Stimulated activated naive CD8-positive, alpha-beta T cell treated with anti-CD3 and anti-CD28 coated beads, Interleukin-15, amount 100 ng/mL, for 72 hours (primary cell): ENCODE measurements around the gene COL4A6.
"Not testable (repeated sequence)": the region's sequence is repeated elsewhere in the genome, so short reads cannot be mapped to it uniquely, and the experiment has no call there.

ENCODE experiments used
- ATAC-seq: fragments of 150-1000 bp; cut with Tn5 transposase; 2 replicates; pipeline ENCODE4 v1.10.0; 2021; ENCODE audit warnings: mild to moderate bottlenecking, moderate library complexity
- DNase-seq, 2 donors: peaks; one replicate each; pipeline ENCODE4 v3.0.0; 2021 to 2022
- H3K27ac Mint-ChIP-seq, 2 donors: one replicate each; pipeline ENCODE4 v1.8.0; 2022; ENCODE audit warnings: mild to moderate bottlenecking in 2 of 2, mixed read lengths in 2 of 2, moderate library complexity in 2 of 2
- H3K27me3 Mint-ChIP-seq: one replicate; pipeline ENCODE4 v1.8.0; 2022; ENCODE audit warnings: mixed read lengths
- H3K4me1 Mint-ChIP-seq: one replicate; pipeline ENCODE4 v1.8.0; 2022; ENCODE audit warnings: mild to moderate bottlenecking, mixed read lengths
- H3K4me3 Mint-ChIP-seq, 2 donors: one replicate each; pipeline ENCODE4 v1.8.0; 2022; ENCODE audit warnings: mild to moderate bottlenecking in 2 of 2, mixed read lengths in 2 of 2, moderate library complexity in 1 of 2
- H3K9me3 Mint-ChIP-seq, 2 donors: one replicate each; pipeline ENCODE4 v1.8.0; 2022; ENCODE audit warnings: mixed read lengths in 2 of 2

COL4A6 gene

GRCh38 chrX:108426262-108426661 lies 12.0 kb downstream of the COL4A6 start:
- H3K27me3 Mint-ChIP-seq: no peaks in the 10 kb centered on the region

DNA sequence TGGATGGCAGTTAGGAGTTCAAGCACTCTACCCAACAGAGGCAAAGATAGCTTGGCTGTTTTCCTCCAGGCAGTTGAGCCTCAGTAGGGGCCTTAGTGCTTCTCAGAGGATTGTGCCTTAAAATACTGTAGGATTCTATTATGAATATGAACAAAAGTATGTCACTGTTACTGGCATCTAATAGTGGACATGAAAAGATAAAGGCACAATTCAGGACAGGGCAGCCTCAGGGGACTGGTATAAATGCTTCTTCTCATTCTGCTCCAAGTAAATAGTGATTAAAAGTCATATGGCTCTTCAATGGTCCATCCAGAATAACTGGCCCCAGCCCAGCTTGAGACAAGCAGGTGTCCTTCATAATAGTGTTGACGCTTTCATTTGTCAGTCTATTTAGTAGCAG lies 17.7 kb downstream of the COL4A6 start:
- ATAC-seq (no peak), DNase-seq (no peak)
- Mint-ChIP-seq H3K4me1 (no peaks in the 10 kb centered on the region), H3K27ac (no peak overlapping the region), H3K27me3 (no peaks in the 10 kb centered on the region), H3K9me3 (no peaks in the 10 kb centered on the region), H3K4me3 (no peak overlapping the region)

More at GRCh38 chrX:108426262-108426661, 12.0 kb downstream of the COL4A6 start:
- ATAC-seq (no peak), DNase-seq (no peak)
- Mint-ChIP-seq H3K4me1 (no peaks in the 10 kb centered on the region), H3K9me3 (no peaks in the 10 kb centered on the region), H3K27ac (no peak overlapping the region), H3K4me3 (no peak overlapping the region)

GRCh38 chrX:108419401-108419800 lies 18.8 kb downstream of the COL4A6 start:
- H3K27ac Mint-ChIP-seq: no peak overlapping the region
- ATAC-seq: no peak
- no peak for DNase-seq
- H3K9me3 Mint-ChIP-seq: no peaks in the 10 kb centered on the region
- H3K4me1 Mint-ChIP-seq: no peaks in the 10 kb centered on the region
- H3K27me3 Mint-ChIP-seq: no peaks in the 10 kb centered on the region
- no peak overlapping the region for H3K4me3 Mint-ChIP-seq

DNA sequence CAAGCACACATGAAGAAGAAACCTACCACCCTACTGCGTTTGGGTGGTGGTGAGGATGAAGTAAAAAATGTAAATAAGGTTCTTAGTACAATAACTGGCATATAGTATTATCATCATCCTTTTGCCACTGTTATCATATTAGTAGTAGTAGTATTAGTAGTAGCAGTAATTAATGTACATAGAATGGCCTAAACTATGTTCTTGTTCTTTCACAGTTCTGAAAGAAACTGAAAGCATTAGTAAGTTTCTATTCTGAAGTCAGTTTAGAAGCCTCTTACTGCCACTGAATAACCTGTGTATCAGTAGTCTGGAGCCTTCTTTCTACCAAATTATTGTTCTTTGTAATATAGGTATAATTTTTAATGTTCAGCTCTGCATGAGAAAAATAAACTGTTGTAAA lies 21.0 kb downstream of the COL4A6 start:
- Mint-ChIP-seq H3K9me3 (no peaks in the 10 kb centered on the region), H3K4me3 (no peak overlapping the region), H3K27me3 (no peaks in the 10 kb centered on the region), H3K27ac (no peak overlapping the region), H3K4me1 (no peaks in the 10 kb centered on the region)
- DNase-seq (no peak), ATAC-seq (no peak)

DNA sequence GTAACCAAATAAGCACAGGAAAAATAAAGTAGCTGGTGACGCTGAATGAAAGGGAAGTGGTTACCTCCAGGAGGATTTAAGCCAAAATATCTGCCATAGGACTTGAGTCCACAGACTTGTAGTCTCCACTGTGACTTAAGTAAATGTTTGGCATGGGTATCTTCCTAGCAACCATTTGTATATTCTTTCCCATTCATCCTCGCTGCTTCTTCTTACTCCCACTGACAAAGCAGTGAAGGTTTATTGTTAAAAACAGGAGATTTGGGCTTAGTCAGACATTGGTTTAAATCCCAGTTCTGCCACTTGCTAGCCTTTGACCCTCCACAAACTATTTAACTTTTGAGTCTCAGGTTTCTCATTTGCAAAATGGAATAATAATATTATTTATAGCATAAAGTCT lies 22.3 kb downstream of the COL4A6 start:
- Mint-ChIP-seq H3K27me3 (no peaks in the 10 kb centered on the region), H3K9me3 (no peaks in the 10 kb centered on the region), H3K27ac (no peak overlapping the region), H3K4me1 (no peaks in the 10 kb centered on the region), H3K4me3 (no peak overlapping the region)
- ATAC-seq (no peak), DNase-seq (no peak)

GRCh38 chrX:108415146-108415545 lies 23.1 kb downstream of the COL4A6 start:
- ATAC-seq (no peak), DNase-seq (no peak)
- Mint-ChIP-seq H3K4me1 (no peaks in the 10 kb centered on the region), H3K27me3 (no peaks in the 10 kb centered on the region), H3K9me3 (no peaks in the 10 kb centered on the region), H3K4me3 (no peak overlapping the region), H3K27ac (no peak overlapping the region)

DNA sequence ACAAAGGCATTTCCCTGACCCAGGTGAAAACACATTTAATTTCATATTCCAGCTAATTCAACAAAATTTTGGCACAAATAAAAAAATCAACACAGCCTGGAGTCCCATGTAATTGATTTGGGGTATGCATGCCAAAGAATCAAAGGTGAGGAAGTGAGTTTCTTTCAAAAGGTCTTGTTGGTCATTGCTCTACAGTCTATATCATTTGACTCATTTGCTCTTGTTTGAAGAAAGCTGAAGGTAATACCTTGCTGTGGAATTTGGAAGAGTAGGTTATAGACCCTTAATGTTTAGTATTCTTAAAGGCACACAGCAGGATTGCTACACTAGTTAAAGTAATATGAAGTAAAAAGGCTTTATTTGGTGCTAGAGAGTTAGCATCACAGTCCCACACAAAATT lies 25.4 kb downstream of the COL4A6 start:
- no peaks in the 10 kb centered on the region for H3K27me3 Mint-ChIP-seq
- no peak overlapping the region for H3K4me3 Mint-ChIP-seq
- H3K4me1 Mint-ChIP-seq: no peaks in the 10 kb centered on the region
- ATAC-seq (no peak), DNase-seq (no peak)
- no peaks in the 10 kb centered on the region for H3K9me3 Mint-ChIP-seq
- H3K27ac Mint-ChIP-seq: no peak overlapping the region

DNA sequence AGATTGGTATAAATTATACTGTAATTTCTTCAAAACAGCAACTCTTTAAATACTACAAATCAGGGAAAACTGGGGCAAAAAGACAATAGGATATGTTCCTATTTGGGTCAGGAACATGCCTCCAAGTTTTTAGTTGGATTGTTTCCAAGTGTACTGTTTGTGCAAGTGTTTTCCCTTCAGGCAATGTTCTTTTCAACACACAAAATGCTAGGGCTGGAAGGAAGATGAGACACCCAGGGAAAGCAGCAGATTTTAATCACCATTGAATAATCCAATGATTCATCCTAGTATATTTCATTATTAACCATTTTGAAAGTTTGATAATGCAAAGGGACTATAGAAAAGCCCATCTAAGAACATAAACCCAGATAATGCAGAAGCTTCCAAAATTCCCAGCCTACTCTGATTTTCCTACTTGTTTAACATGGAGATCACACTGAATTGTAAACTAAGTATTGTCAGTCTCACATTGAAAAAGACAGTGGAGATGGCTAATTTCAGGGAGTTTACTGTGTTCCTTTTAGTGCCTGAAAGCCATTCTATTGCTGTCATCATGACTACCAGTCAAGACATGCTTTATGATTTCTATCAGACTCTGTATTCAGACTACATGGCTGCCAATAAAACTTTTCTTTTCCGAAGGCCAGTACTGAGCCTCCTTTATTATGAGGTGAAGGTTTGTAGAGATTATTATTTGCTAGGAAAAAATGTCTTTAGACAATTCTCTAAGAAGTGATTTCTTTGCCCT lies 38.6 kb downstream of the COL4A6 start:
- H3K27ac Mint-ChIP-seq: no peak overlapping the region
- no peak overlapping the region for H3K4me3 Mint-ChIP-seq
- ATAC-seq (no peak), DNase-seq (no peak)
- H3K27me3 Mint-ChIP-seq: no peaks in the 10 kb centered on the region
- no peaks in the 10 kb centered on the region for H3K4me1 Mint-ChIP-seq
- H3K9me3 Mint-ChIP-seq: no peaks in the 10 kb centered on the region

- Mint-ChIP-seq H3K4me1 (no peaks in the 10 kb centered on the region), H3K27me3 (no peaks in the 10 kb centered on the region), H3K4me3 (no peak overlapping the region), H3K9me3 (no peaks in the 10 kb centered on the region), H3K27ac (peak overlapping the region in 1 of 2 donors; percentile 69)
- no peak for ATAC-seq
- DNase-seq: no peak
These were observed 40.4 kb downstream of the COL4A6 start for GRCh38 chrX:108397627-108398391.

GRCh38 chrX:108396986-108397385 lies 41.2 kb downstream of the COL4A6 start:
- ATAC-seq (no peak), DNase-seq (no peak)
- no peaks in the 10 kb centered on the region for H3K27me3 Mint-ChIP-seq
- no peak overlapping the region for H3K4me3 Mint-ChIP-seq
- H3K27ac Mint-ChIP-seq: no peak overlapping the region
- no peaks in the 10 kb centered on the region for H3K4me1 Mint-ChIP-seq
- H3K9me3 Mint-ChIP-seq: no peaks in the 10 kb centered on the region

- Mint-ChIP-seq H3K27me3 (no peaks in the 10 kb centered on the region), H3K9me3 (no peaks in the 10 kb centered on the region), H3K4me3 (no peak overlapping the region), H3K27ac (no peak overlapping the region), H3K4me1 (no peaks in the 10 kb centered on the region)
- ATAC-seq (no peak), DNase-seq (no peak)
These were observed 41.9 kb downstream of the COL4A6 start for GRCh38 chrX:108396188-108396891.

DNA sequence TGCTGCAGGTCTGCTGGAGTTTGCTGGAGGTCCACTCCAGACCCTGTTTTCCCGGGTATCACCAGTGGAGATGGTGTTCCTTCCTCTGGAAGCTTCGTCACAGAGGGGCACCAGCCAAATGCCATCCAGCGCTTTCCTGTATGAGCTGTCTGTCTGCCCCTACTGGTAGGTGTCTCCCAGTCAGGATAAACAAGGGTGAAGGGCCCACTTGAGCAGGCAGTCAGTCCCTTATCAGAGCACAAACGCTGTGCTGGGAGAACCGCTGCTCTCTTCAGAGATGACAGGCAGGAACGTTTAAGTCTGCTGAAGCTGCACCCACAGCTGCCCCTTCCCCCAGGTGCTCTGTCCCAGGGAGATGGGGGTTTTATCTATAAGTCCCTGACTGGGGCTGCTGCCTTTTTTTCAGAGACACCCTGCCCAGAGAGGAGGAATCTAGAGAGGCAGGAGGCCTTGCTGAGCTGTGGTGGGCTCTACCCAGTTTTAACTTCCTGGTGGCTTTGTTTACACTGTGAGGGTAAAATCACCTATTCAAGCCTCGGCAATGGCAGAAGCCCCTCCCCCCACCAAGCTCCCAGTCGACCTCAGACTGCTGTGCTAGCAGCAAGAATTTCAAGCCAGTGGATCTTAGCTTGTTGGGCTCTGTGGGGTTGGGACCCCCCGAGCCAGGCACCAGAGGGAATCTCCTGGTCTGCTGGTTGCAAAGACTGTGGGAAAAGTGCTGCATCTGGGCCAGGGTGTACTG lies 47.1 kb downstream of the COL4A6 start:
- not testable (repeated sequence) for H3K27ac Mint-ChIP-seq, H3K4me1 Mint-ChIP-seq, H3K27me3 Mint-ChIP-seq, H3K4me3 Mint-ChIP-seq, DNase-seq, ATAC-seq
- H3K9me3 Mint-ChIP-seq: peaks cover 8 to 11% of the 10 kb centered on the region in 2 donors

DNA sequence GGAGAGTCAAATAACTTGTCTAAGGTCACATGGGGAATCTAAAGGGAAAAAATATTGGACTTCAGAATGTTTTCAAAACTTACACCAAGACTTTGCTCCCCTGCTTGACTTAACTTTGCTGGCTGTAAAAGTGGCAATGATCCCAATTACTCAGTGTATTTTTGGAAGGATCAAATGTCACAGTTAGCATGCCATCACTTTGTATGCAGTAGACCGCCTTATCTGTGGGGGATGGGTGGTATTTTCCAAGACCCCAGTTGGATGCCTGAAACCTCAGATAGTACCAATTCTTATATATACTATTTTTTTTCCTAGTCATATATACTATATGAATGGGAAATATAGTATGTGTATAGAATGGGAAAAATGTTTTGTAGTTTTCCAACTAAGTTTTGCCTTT lies 53.4 kb downstream of the COL4A6 start:
- DNase-seq: no peak
- H3K9me3 Mint-ChIP-seq: peaks cover 8 to 11% of the 10 kb centered on the region in 2 donors
- H3K4me1 Mint-ChIP-seq: no peaks in the 10 kb centered on the region
- no peak overlapping the region for H3K27ac Mint-ChIP-seq
- H3K4me3 Mint-ChIP-seq: no peak overlapping the region
- no peak for ATAC-seq
- H3K27me3 Mint-ChIP-seq: no peaks in the 10 kb centered on the region

DNA sequence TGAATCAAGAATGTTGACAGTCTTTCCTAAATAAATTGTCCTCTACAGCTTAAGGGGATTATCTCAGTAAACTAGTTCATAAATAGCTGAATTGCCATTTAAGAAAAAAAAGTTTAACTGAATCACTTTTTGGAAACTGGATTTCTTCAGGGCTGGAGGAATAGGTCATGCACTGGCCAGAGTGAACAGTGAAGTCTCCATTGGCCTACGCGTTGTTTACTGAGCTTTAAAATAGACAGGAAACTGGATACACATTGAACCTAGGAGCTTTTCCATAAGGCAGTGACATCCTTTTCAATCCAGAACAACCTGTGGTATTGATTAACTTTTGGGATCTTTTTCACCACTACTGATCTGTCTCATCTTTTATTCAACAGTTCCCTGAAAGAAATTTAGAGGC lies 58.0 kb downstream of the COL4A6 start:
- DNase-seq: no peak
- Mint-ChIP-seq H3K27ac (no peak overlapping the region), H3K9me3 (no peaks in the 10 kb centered on the region), H3K27me3 (no peaks in the 10 kb centered on the region), H3K4me3 (no peak overlapping the region), H3K4me1 (no peaks in the 10 kb centered on the region)
- ATAC-seq: no peak

DNA sequence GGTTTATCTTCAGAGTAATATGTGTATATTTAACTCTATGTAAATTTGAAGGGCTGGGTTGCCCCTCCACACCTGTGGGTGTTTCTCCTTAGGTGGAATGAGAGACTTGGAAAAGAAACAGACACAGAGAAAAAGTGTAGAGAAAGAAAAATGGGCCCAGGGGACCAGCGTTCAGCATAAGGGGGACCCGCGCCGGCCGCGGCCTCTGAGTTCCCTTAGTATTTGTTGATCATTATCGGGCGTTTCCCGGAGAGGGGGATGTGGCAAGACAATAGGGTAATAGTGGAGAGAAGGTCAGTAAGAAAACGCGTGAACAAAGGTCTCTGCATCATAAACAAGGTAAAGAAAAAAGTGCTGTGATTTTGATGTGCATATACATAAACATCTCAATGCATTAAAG lies 61.4 kb downstream of the COL4A6 start:
- not testable (repeated sequence) for H3K4me3 Mint-ChIP-seq, H3K9me3 Mint-ChIP-seq, ATAC-seq, DNase-seq, H3K4me1 Mint-ChIP-seq, H3K27me3 Mint-ChIP-seq, H3K27ac Mint-ChIP-seq
